HEK293 (cell line): Measurements from ENCODE around the gene ABCC10.

ENCODE experiments used
- CTCF ChIA-PET: fragments of 350-600 bp; formaldehyde crosslinking; extraction: SDS; loops from one replicate; lab custom pipeline; 2021; ENCODE audit warnings: antibody characterized with exemption; lab: Yijun Ruan, JAX
- POLR2A ChIA-PET: fragments of 300-600 bp; formaldehyde crosslinking; extraction: SDS; loops from one replicate; lab custom pipeline; 2020; ENCODE audit warnings: antibody characterized with exemption, inconsistent platforms; lab: Yijun Ruan, JAX
- H3K27ac ChIP-seq: fragments of 200-500 bp; sonication (Bioruptor generic); 2 replicates; pipeline ENCODE4 v1.5.1; 2014; ENCODE audit warnings: low read depth, low read length, control low read depth, inconsistent platforms; ENCODE audit errors: extremely low read depth
- H3K36me3 ChIP-seq, 2 experiments: fragments of 200-500 bp in 1 of 2; sonication (Bioruptor generic) in 1 of 2; 1 replicate in 1 of 2; 2 replicates in 1 of 2; pipeline ENCODE4 v1.5.1; 2014 to 2017; ENCODE audit warnings: inconsistent platforms in 2 of 2, low read length in 2 of 2; ENCODE audit not compliant: control insufficient read depth in 2 of 2, insufficient read depth in 1 of 2
- H3K4me1 ChIP-seq: fragments of 200-500 bp; sonication (Bioruptor generic); 2 replicates; pipeline ENCODE4 v1.5.1; 2014; ENCODE audit warnings: mild to moderate bottlenecking, low read length, inconsistent platforms; ENCODE audit not compliant: control insufficient read depth, insufficient read depth
- H3K4me3 ChIP-seq: 2 replicates; pipeline ENCODE4 v1.5.1; 2011; ENCODE audit warnings: low read depth, mild to moderate bottlenecking, control low read depth, low read length, moderate library complexity
- H3K9me3 ChIP-seq: fragments of 200-500 bp; sonication (Bioruptor generic); 2 replicates; pipeline ENCODE4 v1.5.1; 2014; ENCODE audit warnings: low read depth, low read length, inconsistent platforms; ENCODE audit not compliant: control insufficient read depth, insufficient read depth
- FEZF1 ChIP-seq: fragments of 450-650 bp; formaldehyde crosslinking; IDR thresholded peaks from 2 replicates; pipeline ENCODE4 v1.5.1; 2016; ENCODE audit warnings: missing biosample characterization, missing genetic modification characterization
- GLI4 ChIP-seq: fragments of 450-650 bp; formaldehyde crosslinking; IDR thresholded peaks from 2 replicates; pipeline ENCODE4 v1.5.1; 2016; ENCODE audit warnings: missing biosample characterization, missing genetic modification characterization
- KLF7 ChIP-seq: fragments of 450-650 bp; formaldehyde crosslinking; IDR thresholded peaks from 2 replicates; pipeline ENCODE4 v1.5.1; 2016; ENCODE audit warnings: missing biosample characterization, missing genetic modification characterization, borderline replicate concordance
- PRDM1 ChIP-seq: fragments of 450-650 bp; formaldehyde crosslinking; IDR thresholded peaks from 2 replicates; pipeline ENCODE4; 2016; ENCODE audit warnings: missing biosample characterization, missing genetic modification characterization
- SCRT2 ChIP-seq: fragments of 450-650 bp; formaldehyde crosslinking; IDR thresholded peaks from 2 replicates; pipeline ENCODE4 v1.5.1; 2016; ENCODE audit warnings: missing biosample characterization, missing genetic modification characterization
- ZNF146 ChIP-seq: fragments of 450-650 bp; formaldehyde crosslinking; IDR thresholded peaks from 2 replicates; pipeline ENCODE4 v1.5.1; 2016; ENCODE audit warnings: missing biosample characterization, missing genetic modification characterization
- ZNF184 ChIP-seq: fragments of 450-650 bp; IDR thresholded peaks from 2 replicates; pipeline ENCODE4 v1.5.1; 2018; ENCODE audit warnings: missing biosample characterization, mild to moderate bottlenecking, missing genetic modification characterization
- ZNF239 ChIP-seq: fragments of 450-650 bp; formaldehyde crosslinking; IDR thresholded peaks from 2 replicates; pipeline ENCODE4 v1.5.1; 2016; ENCODE audit warnings: missing biosample characterization, missing genetic modification characterization
- ZNF292 ChIP-seq: fragments of 450-650 bp; formaldehyde crosslinking; IDR thresholded peaks from 2 replicates; pipeline ENCODE4 v1.5.1; 2016; ENCODE audit warnings: low read depth, missing biosample characterization, missing genetic modification characterization, borderline replicate concordance
- ZNF324 ChIP-seq: fragments of 450-650 bp; formaldehyde crosslinking; IDR thresholded peaks from 2 replicates; pipeline ENCODE4 v1.5.1; 2016; ENCODE audit warnings: missing biosample characterization, missing genetic modification characterization
- ZNF366 ChIP-seq: fragments of 450-650 bp; formaldehyde crosslinking; conservative IDR thresholded peaks from 2 replicates; pipeline ENCODE4 v1.5.1; 2016; ENCODE audit warnings: missing biosample characterization, missing genetic modification characterization
- ZNF37A ChIP-seq: fragments of 450-650 bp; IDR thresholded peaks from 2 replicates; pipeline ENCODE4 v1.5.1; 2018; ENCODE audit warnings: missing biosample characterization, missing genetic modification characterization
- ZNF404 ChIP-seq: fragments of 450-650 bp; formaldehyde crosslinking; IDR thresholded peaks from 2 replicates; pipeline ENCODE4 v1.5.1; 2017; ENCODE audit warnings: missing biosample characterization, missing genetic modification characterization
- ZNF658 ChIP-seq: fragments of 450-650 bp; formaldehyde crosslinking; IDR thresholded peaks from 2 replicates; pipeline ENCODE4; 2016; ENCODE audit warnings: missing biosample characterization, missing genetic modification characterization
- TF ChIP-seq, protein P1 (sequence below): IDR thresholded peaks from 2 replicates; pipeline ENCODE4 v1.6.1; 2011; ENCODE audit warnings: mild to moderate bottlenecking, low read depth, low read length, borderline replicate concordance
- TF ChIP-seq, protein P2 (sequence below): fragments of 450-650 bp; formaldehyde crosslinking; IDR thresholded peaks from 2 replicates; pipeline ENCODE4 v1.5.1; 2016; ENCODE audit warnings: missing biosample characterization, missing genetic modification characterization
- TF ChIP-seq, protein P3 (sequence below): fragments of 450-650 bp; formaldehyde crosslinking; IDR thresholded peaks from 2 replicates; pipeline ENCODE4 v1.5.0; 2017; ENCODE audit warnings: missing biosample characterization, missing genetic modification characterization, borderline replicate concordance
- TF ChIP-seq, protein P4 (sequence below): fragments of 450-650 bp; formaldehyde crosslinking; IDR thresholded peaks from 2 replicates; pipeline ENCODE4 v1.5.1; 2016; ENCODE audit warnings: missing biosample characterization, missing genetic modification characterization
- TF ChIP-seq, protein P5 (sequence below): fragments of 450-650 bp; formaldehyde crosslinking; IDR thresholded peaks from 2 replicates; pipeline ENCODE4 v1.5.1; 2017; ENCODE audit warnings: missing biosample characterization, missing genetic modification characterization

Gene ABCC10

DNA sequence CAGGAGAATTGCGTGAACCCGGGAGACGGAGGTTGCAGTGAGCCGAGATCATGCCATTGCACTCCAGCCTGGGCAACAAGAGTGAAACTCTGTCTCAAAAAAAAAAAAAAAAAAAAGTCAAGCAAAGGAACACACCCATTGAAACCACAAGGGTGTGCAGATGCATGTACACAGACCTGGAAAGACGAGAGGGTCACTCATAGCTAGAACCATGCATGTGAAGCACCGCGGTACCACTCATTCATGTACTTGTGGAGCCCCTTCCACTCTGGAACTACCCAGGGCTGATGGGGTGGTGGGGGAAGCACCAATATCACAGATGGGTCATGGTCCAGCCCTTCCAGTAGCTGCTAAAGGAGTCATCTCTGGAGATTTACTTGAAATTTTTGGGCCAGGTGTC lies 42.6 kb downstream of the ABCC10 start:
- H3K4me3 ChIP-seq, result no peak overlapping the region
- CTCF ChIA-PET, result interaction anchor here (0.6 to 0.7 kb wide), 3 partner anchors 183 to 505 kb away, joined by 3 read pairs; no protein-coding TSS in a partner anchor
- no peaks in the 10 kb centered on the region for H3K9me3 ChIP-seq
- no peak for TF ChIP-seq ZNF366 (tag by site-specific recombination)
- TF ChIP-seq, all 188 proteins: peak for 0
- POLR2A ChIA-PET, result interaction anchor here (0.7 kb wide), 1 partner anchor 106 kb away, joined by 3 read pairs; no protein-coding TSS in a partner anchor
- peaks cover 5% of the 10 kb centered on the region; the same call in 1 of the 2 replicates for H3K4me1 ChIP-seq
- no peaks in the 10 kb centered on the region for H3K36me3 ChIP-seq
- no peak overlapping the region for H3K27ac ChIP-seq

DNA sequence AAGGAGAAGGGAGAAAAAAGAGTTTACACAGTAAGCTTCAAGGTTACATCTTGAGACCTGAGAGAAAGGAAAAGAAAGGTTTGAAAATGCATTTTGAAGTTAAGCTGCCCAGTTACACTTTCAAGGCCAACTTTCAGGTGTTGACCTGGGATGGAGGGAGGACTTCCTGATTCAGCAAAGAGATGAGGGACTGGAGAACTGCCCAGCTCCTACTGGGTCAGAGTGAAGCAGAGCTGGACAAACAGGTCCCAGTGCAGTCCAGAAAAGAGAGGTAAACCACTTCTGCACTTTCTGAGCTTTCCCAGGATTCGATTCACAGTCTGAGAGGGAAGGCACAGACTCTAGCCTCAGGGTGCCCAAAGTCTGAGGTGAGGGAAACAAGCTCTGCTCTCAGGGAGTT lies 44.1 kb downstream of the ABCC10 start:
- Histone ChIP-seq H3K27ac (no peak overlapping the region), H3K4me1 (peaks cover 5% of the 10 kb centered on the region; the same call in 1 of the 2 replicates)
- CTCF ChIA-PET, result interaction anchor here (0.5 kb wide), 1 partner anchor 39 kb away, joined by 4 read pairs; no protein-coding TSS in a partner anchor

DNA sequence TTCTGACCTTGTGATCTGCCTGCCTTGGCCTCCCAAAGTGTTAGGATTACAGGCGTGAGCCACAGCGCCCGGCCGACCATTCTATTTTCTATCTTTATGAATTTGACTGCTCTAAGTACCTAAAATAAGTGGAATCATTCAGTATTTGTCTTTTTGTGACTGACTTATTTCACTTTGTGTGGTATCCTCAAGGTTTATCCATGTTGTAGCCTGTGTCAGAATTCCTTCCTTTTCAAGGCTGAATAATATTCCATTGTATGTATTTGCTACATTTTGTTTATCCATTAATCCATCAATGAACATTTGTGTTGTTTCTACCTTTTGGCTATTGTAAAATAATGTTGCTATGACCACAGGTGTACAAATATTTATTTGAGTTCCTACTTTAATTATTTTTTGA lies 45.2 kb downstream of the ABCC10 start:
- CTCF ChIA-PET, result no interaction called here
- POLR2A ChIA-PET, result no interaction called here

More for the DNA sequence above, 44.1 kb downstream of the ABCC10 start:
- Histone ChIP-seq H3K9me3 (no peaks in the 10 kb centered on the region), H3K36me3 (no peaks in the 10 kb centered on the region), H3K4me3 (no peak overlapping the region)
- POLR2A ChIA-PET, result interaction anchor here (0.7 to 1.3 kb wide), 2 partner anchors 22 to 102 kb away, joined by 3 to 4 read pairs; partner anchors contain the start of gene ZNF318
- TF ChIP-seq, protein P1, sequence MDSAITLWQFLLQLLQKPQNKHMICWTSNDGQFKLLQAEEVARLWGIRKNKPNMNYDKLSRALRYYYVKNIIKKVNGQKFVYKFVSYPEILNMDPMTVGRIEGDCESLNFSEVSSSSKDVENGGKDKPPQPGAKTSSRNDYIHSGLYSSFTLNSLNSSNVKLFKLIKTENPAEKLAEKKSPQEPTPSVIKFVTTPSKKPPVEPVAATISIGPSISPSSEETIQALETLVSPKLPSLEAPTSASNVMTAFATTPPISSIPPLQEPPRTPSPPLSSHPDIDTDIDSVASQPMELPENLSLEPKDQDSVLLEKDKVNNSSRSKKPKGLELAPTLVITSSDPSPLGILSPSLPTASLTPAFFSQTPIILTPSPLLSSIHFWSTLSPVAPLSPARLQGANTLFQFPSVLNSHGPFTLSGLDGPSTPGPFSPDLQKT, result no peak
- peak; percentile 56 for TF ChIP-seq PRDM1 (tag by site-specific recombination)

DNA sequence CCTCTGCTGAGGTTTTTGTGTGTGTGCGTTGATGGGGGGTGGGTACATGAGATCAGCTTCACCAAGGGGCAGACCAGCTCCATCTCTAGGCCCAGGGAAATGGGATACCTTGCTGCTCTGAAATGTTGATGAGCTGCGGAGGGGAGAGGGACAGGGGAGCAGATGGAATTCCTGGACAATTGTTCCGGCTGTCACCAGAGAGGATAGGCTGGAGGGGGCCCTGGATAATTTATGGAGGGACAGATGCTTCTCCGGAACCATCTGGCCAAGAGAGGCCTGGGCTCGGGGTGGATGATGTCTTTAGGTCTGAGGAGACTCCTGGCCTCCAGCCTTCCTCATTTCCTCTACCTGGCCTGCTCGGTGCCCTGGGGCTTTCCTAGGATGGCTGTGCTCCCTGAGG lies 48.2 kb downstream of the ABCC10 start:
- Histone ChIP-seq H3K9me3 (no peaks in the 10 kb centered on the region), H3K36me3 (peaks cover 0 to 14% of the 10 kb centered on the region in 2 experiments; a peak in 2 of 3 replicates), H3K4me1 (peaks cover 10% of the 10 kb centered on the region), H3K4me3 (no peak overlapping the region), H3K27ac (no peak overlapping the region)
- POLR2A ChIA-PET, result interaction anchor here (0.9 to 1.0 kb wide), 2 partner anchors 14 to 38 kb away, joined by 3 to 5 read pairs; no protein-coding TSS in a partner anchor
- CTCF ChIA-PET, result interaction anchor here (1.6 to 2.9 kb wide), 2 partner anchors 21 to 33 kb away, joined by 3 to 14 read pairs; no protein-coding TSS in a partner anchor
- TF ChIP-seq ZNF292 (no peak), ZNF37A (no peak), FEZF1 (tag by site-specific recombination) (no peak), KLF7 (tag by site-specific recombination) (no peak), ZNF184 (tag by site-specific recombination) (no peak), ZNF324 (no peak), ZNF404 (no peak), ZNF366 (tag by site-specific recombination) (no peak), GLI4 (no peak)
- TF ChIP-seq, protein P2, sequence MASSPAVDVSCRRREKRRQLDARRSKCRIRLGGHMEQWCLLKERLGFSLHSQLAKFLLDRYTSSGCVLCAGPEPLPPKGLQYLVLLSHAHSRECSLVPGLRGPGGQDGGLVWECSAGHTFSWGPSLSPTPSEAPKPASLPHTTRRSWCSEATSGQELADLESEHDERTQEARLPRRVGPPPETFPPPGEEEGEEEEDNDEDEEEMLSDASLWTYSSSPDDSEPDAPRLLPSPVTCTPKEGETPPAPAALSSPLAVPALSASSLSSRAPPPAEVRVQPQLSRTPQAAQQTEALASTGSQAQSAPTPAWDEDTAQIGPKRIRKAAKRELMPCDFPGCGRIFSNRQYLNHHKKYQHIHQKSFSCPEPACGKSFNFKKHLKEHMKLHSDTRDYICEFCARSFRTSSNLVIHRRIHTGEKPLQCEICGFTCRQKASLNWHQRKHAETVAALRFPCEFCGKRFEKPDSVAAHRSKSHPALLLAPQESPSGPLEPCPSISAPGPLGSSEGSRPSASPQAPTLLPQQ (tag by site-specific recombination), result no peak
- TF ChIP-seq, protein P3, sequence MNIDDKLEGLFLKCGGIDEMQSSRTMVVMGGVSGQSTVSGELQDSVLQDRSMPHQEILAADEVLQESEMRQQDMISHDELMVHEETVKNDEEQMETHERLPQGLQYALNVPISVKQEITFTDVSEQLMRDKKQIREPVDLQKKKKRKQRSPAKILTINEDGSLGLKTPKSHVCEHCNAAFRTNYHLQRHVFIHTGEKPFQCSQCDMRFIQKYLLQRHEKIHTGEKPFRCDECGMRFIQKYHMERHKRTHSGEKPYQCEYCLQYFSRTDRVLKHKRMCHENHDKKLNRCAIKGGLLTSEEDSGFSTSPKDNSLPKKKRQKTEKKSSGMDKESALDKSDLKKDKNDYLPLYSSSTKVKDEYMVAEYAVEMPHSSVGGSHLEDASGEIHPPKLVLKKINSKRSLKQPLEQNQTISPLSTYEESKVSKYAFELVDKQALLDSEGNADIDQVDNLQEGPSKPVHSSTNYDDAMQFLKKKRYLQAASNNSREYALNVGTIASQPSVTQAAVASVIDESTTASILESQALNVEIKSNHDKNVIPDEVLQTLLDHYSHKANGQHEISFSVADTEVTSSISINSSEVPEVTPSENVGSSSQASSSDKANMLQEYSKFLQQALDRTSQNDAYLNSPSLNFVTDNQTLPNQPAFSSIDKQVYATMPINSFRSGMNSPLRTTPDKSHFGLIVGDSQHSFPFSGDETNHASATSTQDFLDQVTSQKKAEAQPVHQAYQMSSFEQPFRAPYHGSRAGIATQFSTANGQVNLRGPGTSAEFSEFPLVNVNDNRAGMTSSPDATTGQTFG (tag by site-specific recombination), result no peak
- TF ChIP-seq, protein P4, sequence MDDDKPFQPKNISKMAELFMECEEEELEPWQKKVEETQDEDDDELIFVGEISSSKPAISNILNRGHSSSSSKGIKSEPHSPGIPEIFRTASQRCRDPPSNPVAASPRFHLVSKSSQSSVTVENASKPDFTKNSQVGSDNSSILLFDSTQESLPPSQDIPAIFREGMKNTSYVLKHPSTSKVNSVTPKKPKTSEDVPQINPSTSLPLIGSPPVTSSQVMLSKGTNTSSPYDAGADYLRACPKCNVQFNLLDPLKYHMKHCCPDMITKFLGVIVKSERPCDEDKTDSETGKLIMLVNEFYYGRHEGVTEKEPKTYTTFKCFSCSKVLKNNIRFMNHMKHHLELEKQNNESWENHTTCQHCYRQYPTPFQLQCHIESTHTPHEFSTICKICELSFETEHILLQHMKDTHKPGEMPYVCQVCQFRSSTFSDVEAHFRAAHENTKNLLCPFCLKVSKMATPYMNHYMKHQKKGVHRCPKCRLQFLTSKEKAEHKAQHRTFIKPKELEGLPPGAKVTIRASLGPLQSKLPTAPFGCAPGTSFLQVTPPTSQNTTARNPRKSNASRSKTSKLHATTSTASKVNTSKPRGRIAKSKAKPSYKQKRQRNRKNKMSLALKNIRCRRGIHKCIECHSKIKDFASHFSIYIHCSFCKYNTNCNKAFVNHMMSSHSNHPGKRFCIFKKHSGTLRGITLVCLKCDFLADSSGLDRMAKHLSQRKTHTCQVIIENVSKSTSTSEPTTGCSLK (tag by site-specific recombination), result no peak
- TF ChIP-seq, protein P5, sequence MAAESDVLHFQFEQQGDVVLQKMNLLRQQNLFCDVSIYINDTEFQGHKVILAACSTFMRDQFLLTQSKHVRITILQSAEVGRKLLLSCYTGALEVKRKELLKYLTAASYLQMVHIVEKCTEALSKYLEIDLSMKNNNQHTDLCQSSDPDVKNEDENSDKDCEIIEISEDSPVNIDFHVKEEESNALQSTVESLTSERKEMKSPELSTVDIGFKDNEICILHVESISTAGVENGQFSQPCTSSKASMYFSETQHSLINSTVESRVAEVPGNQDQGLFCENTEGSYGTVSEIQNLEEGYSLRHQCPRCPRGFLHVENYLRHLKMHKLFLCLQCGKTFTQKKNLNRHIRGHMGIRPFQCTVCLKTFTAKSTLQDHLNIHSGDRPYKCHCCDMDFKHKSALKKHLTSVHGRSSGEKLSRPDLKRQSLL (tag by site-specific recombination), result no peak

More for the DNA sequence above, 45.2 kb downstream of the ABCC10 start:
- peaks cover 10% of the 10 kb centered on the region; the same call in 1 of the 2 replicates for H3K4me1 ChIP-seq
- no peak overlapping the region for H3K4me3 ChIP-seq
- no peaks in the 10 kb centered on the region for H3K36me3 ChIP-seq
- H3K27ac ChIP-seq, result no peak overlapping the region
- H3K9me3 ChIP-seq, result no peaks in the 10 kb centered on the region
- TF ChIP-seq ZNF146 (tag by site-specific recombination) (peak; percentile 93), ZNF658 (no peak), ZNF239 (tag by site-specific recombination) (no peak), SCRT2 (no peak)
